ENCODE measurements around the gene CEP164. TPM values are rescaled to one million over a fixed set of nuclear protein-coding genes. Genes with fewer than 3 reads are reported as not detected.

CEP164 gene
- total and polyA plus RNA-seq, 9 of the 15 experiments (the other 6 are each of a cell fraction or from before 2014, with no cell fraction given): 2.1 to 16.5 (median 10.4) TPM

DNA sequence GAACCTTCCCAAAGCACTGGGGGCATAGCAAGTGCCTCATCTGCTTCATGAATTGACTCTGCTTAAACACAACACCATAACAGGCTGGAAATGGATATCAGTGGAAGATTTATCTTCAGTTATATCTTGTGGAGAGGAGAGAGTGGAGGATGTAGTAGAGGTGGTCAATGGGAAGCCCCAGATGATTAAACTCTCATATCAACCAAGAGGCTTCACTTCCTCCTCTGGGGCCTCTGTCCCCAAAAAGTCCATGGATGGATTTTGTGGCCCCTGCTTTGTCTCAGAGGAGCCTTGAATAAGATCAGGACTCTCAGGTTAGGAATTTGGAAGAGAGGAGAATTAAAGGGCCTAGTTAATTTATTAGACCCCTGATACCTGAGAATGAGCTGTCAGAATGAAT lies 106.1 kb downstream of the CEP164 start:
- no peak for FAIRE-seq

DNA sequence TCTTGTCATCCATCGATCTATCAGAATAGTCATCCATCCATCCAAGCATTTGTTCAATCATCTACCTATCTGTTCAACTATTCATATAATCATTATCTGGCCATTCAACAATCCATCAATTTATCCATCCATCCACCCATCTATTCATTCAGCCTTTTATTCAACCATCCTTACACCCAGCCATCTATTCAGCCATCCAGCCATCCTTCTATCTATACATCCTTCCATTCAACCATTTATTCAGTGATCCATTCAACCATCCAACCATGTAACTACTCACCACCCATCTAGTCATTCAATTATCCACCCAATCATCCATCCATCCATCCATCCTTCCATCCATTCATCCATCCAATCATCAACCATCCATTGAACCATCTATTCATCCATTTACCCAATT lies 106.8 kb downstream of the CEP164 start:
- Histone ChIP-seq H3K4me3 (no peak overlapping the region), H3K79me2 (ENCODE audit: control insufficient read depth, insufficient read depth, low read length) (no peaks in the 10 kb centered on the region), H3K36me3 (ENCODE audit: control insufficient read depth, insufficient read depth, low read length) (no peaks in the 10 kb centered on the region), H3K9me3 (replicated peaks; ENCODE audit: control insufficient read depth, insufficient read depth, low read depth, low read length) (no peaks in the 10 kb centered on the region), H4K20me1 (replicated peaks; ENCODE audit: control insufficient read depth, insufficient read depth, low read length) (no peaks in the 10 kb centered on the region; the same call in none of the 2 replicates), H3K9ac (ENCODE audit: insufficient read depth in 1 of 2, low read depth in 2 of 2, low read length in 2 of 2) (no peak overlapping the region), H3K9me1 (ENCODE audit: control insufficient read depth, insufficient read depth, low read length) (no peaks in the 10 kb centered on the region), H2AFZ (ENCODE audit: low read depth, low read length) (no peak overlapping the region), H3K4me1 (replicated peaks in 1 of 2; ENCODE audit: control insufficient read depth in 2 of 2, insufficient read depth in 2 of 2, low read length in 2 of 2) (no peaks in the 10 kb centered on the region), H3K4me2 (ENCODE audit: insufficient read depth, low read length) (no peak overlapping the region), H3K27ac (ENCODE audit: extremely low read depth, low read depth, low read length) (no peak overlapping the region), H3K27me3 (ENCODE audit: control insufficient read depth in 2 of 2, insufficient read depth in 2 of 2, low read length in 2 of 2) (peaks cover 10 to 52% of the 10 kb centered on the region in 2 experiments; a peak in 4 of 5 replicates)
- CTCF ChIA-PET (ENCODE audit: low intra/inter-chr PET ratio): no interaction called here
- 0% methylated on average over 1 of the region's 1 CpG for WGBS (ENCODE audit: insufficient coverage, low coverage, missing lambda C conversion rate)
- ATAC-seq (no peak), FAIRE-seq (no peak), DNase-seq (ENCODE audit: extremely low read depth in 1 of 4, low spot score in 3 of 4) (no peak)
- POLR2A ChIA-PET: no interaction called here
- no TSS peak for BruUV-seq (replicated peaks)
- intact Hi-C loops (cut with micrococcal nuclease) (no loop called here), in situ Hi-C loops (cut with MboI) (no loop called here)
- TF ChIP-seq POU5F1 (IDR thresholded peaks at IDR 0.05; ENCODE audit: borderline replicate concordance, low read depth, low read length, partially characterized antibody) (no peak), ZBTB8A (IDR thresholded peaks at IDR 0.05; ENCODE audit: partially characterized antibody) (no peak), GATAD2B (IDR thresholded peaks at IDR 0.05; ENCODE audit: borderline replicate concordance) (no peak), KHSRP (IDR thresholded peaks at IDR 0.05) (no peak), JUND (IDR thresholded peaks at IDR 0.05; ENCODE audit: borderline replicate concordance, low read depth, low read length) (no peak), JUND (tag; IDR thresholded peaks at IDR 0.05; ENCODE audit: borderline replicate concordance, low read depth, low read length) (no peak), ZNF830 (CRISPR knock-in tag; IDR thresholded peaks at IDR 0.05) (no peak), MCM7 (IDR thresholded peaks at IDR 0.05) (no peak)
- TF ChIP-seq, protein P1, sequence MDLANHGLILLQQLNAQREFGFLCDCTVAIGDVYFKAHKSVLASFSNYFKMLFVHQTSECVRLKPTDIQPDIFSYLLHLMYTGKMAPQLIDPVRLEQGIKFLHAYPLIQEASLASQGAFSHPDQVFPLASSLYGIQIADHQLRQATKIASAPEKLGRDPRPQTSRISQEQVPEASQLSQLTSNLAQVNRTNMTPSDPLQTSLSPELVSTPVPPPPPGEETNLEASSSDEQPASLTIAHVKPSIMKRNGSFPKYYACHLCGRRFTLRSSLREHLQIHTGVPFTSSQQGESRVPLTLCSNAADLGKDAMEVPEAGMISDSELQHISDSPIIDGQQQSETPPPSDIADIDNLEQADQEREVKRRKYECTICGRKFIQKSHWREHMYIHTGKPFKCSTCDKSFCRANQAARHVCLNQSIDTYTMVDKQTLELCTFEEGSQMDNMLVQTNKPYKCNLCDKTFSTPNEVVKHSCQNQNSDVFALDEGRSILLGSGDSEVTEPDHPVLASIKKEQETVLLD (IDR thresholded peaks at IDR 0.05): no peak

More for the DNA sequence above, 106.1 kb downstream of the CEP164 start:
- no TSS peak for BruUV-seq (replicated peaks)
- H3K9ac ChIP-seq (ENCODE audit: insufficient read depth in 1 of 2, low read depth in 2 of 2, low read length in 2 of 2): no peak overlapping the region
- no peak overlapping the region for H3K27ac ChIP-seq (ENCODE audit: extremely low read depth, low read depth, low read length)
- ATAC-seq: no peak
- no peak overlapping the region for H3K4me3 ChIP-seq
- H3K9me1 ChIP-seq (ENCODE audit: control insufficient read depth, insufficient read depth, low read length): no peaks in the 10 kb centered on the region
- in situ Hi-C loops (cut with MboI) (no loop called here), intact Hi-C loops (cut with micrococcal nuclease) (no loop called here)
- H3K36me3 ChIP-seq (ENCODE audit: control insufficient read depth, insufficient read depth, low read length): no peaks in the 10 kb centered on the region
- POLR2A ChIA-PET: no interaction called here
- H3K9me3 ChIP-seq (replicated peaks; ENCODE audit: control insufficient read depth, insufficient read depth, low read depth, low read length): no peaks in the 10 kb centered on the region
- TF ChIP-seq HDAC2 (IDR thresholded peaks at IDR 0.05) (no peak), SRSF9 (IDR thresholded peaks at IDR 0.05; ENCODE audit: borderline replicate concordance, low read depth, low read length) (no peak), CBX8 (IDR thresholded peaks at IDR 0.05; ENCODE audit: borderline replicate concordance, extremely low read depth, low read depth, low read length, poor library complexity, severe bottlenecking) (no peak), ZNF41 (CRISPR knock-in tag; conservative IDR thresholded peaks at IDR 0.05) (no peak), ZNF232 (CRISPR knock-in tag; IDR thresholded peaks at IDR 0.05) (no peak), FOXA3 (CRISPR knock-in tag; conservative IDR thresholded peaks at IDR 0.05 in 1 of 2, IDR thresholded peaks at IDR 0.05 in 1 of 2) (no peak), MCM5 (IDR thresholded peaks at IDR 0.05; ENCODE audit: low read depth) (no peak), ZC3H8 (IDR thresholded peaks at IDR 0.05) (no peak)
- TF ChIP-seq, protein P2, sequence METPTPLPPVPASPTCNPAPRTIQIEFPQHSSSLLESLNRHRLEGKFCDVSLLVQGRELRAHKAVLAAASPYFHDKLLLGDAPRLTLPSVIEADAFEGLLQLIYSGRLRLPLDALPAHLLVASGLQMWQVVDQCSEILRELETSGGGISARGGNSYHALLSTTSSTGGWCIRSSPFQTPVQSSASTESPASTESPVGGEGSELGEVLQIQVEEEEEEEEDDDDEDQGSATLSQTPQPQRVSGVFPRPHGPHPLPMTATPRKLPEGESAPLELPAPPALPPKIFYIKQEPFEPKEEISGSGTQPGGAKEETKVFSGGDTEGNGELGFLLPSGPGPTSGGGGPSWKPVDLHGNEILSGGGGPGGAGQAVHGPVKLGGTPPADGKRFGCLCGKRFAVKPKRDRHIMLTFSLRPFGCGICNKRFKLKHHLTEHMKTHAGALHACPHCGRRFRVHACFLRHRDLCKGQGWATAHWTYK (CRISPR knock-in tag; IDR thresholded peaks at IDR 0.05): no peak
- H3K4me1 ChIP-seq (replicated peaks in 1 of 2; ENCODE audit: control insufficient read depth in 2 of 2, insufficient read depth in 2 of 2, low read length in 2 of 2): no peaks in the 10 kb centered on the region; a peak in 1 of 5 replicates
- H3K4me2 ChIP-seq (ENCODE audit: insufficient read depth, low read length): no peak overlapping the region
- H3K79me2 ChIP-seq (ENCODE audit: control insufficient read depth, insufficient read depth, low read length): no peaks in the 10 kb centered on the region
- H2AFZ ChIP-seq (ENCODE audit: low read depth, low read length): no peak overlapping the region
- CTCF ChIA-PET (ENCODE audit: low intra/inter-chr PET ratio): no interaction called here
- H4K20me1 ChIP-seq (replicated peaks; ENCODE audit: control insufficient read depth, insufficient read depth, low read length): no peaks in the 10 kb centered on the region; the same call in none of the 2 replicates
- H3K27me3 ChIP-seq (ENCODE audit: control insufficient read depth in 2 of 2, insufficient read depth in 2 of 2, low read length in 2 of 2): peaks cover 12 to 51% of the 10 kb centered on the region in 2 experiments; a peak in 4 of 5 replicates
- DNase-seq (ENCODE audit: extremely low read depth in 1 of 4, low spot score in 3 of 4): no peak
